Activated T-helper 1 cell treated with anti-CD3 and anti-CD28 coated beads, Interleukin-2, amount 50 U/mL, for 16 hours (primary cell): ENCODE measurements around the gene DPP7.
A peak's percentile ranks its signal among the peaks of the same experiment; 100 is the strongest.

Experiments used
- DNase-seq, 2 donors: peaks; one replicate each; pipeline ENCODE4 v3.0.0-alpha.2; 2020; ENCODE audit warnings: low read depth in 1 of 2, low spot score in 1 of 2

Gene DPP7

DNA sequence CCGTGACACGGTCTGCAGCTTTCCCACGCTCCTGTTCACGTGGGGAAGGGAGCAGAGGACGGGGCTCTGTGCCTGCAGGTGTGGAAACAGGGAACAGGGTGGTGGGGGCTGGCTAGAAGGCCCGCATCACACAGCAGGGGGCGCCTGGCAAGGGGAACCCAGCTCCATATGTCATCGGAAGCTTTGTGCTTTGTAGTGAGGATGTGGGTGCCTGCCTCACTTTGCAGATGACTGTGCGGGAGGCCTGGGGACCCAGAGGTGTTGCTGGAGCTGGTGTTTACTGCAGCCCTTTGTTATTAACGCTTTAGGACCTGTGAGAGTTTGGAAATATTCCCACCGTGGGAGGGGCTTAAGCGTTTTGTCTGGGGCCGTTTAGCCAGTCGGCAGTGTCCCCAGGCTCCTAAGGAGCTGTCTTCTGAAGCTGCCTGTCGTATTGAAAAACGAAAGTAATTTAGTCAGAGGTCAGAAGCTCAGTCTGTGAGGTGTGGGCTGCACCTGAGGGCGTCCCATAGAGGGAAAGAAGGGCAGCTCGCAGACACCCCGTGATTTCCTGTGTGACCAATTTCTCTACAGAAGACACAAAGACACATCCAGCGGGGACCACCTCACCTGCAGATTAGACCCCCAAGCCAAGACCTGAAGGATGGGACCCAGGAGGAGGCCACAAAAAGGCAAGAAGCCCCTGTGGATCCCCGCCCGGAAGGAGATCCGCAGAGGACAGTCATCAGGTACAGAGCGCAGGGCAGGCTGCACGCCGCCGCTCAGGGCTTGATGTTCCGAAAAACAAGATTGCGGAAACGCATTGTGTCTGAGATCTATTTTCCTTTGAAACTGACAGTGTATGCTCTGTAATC, 18.6 kb downstream of the DPP7 start:
- DNase-seq, result peak; percentile 68 to 75

- no peak for DNase-seq
These were observed 25.1 kb downstream of the DPP7 start for GRCh38 chr9:137089232-137089947.

- DNase-seq, result no peak
These were observed 26.4 kb downstream of the DPP7 start for GRCh38 chr9:137088121-137088520.

DNA sequence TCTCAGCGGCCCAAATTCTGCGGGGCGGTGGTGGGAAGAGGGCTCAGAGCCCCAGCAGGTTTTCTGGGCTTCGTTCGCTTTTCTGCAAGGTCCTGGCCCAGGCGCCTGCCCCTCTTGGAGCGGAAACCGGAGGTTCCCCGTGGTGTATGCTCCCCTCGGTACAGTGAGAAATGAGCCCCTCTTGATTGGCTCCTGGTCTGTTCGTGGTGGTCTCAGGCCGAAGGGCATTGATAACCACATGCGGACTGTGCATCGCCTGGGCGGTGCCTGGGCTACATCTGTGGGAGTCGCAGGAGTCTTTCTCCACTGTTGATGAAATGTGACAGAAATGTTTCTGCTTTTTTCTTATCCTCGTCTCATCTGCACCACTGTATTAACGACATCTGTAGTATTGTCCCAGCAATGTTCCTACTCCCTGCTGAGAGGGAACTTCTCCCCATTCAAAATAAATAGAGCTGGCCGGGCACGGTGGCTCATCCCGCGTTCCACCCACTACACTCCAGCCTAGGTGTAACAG, 27.1 kb downstream of the DPP7 start:
- DNase-seq, result no peak

GRCh38 chr9:137086531-137087408, 27.8 kb downstream of the DPP7 start, which contains the start of gene MAN1B1:
Gene MAN1B1 (plus strand): TSS chr9:137086985. CDS start chr9:137087000, 15 bp downstream.
- DNase-seq, result peak; percentile 97 to 99

DNA sequence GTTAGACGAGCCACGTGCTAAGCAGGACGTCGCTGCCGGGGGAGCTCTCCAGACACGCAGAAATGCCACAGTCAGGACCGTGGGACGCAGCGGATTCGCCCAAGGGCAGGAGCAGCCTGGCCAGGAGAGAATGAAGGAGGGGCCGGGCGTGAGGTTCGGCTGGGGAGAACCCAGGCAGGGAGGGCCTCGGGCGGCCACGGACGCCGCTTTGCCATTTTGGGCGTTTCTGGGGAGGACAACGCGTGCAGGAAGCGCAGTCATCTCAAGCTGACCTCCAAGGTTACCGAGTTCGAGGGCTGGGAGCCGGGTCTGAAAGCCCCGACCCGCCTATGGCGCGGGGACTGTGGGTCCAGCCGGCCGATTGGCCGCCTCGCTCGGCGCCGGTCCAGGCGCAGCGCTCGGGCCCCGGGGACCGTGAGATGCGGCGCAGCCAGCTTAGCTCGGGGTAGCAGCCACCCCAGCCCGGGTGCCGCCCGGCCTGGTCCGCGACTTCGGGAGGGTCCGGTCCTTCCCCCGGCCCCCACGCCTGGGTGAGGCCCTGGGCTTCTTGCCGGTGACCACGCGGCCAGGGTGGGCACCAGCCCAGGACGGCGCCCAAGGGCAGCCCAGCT, 28.5 kb downstream of the DPP7 start:
- no peak for DNase-seq

DNA sequence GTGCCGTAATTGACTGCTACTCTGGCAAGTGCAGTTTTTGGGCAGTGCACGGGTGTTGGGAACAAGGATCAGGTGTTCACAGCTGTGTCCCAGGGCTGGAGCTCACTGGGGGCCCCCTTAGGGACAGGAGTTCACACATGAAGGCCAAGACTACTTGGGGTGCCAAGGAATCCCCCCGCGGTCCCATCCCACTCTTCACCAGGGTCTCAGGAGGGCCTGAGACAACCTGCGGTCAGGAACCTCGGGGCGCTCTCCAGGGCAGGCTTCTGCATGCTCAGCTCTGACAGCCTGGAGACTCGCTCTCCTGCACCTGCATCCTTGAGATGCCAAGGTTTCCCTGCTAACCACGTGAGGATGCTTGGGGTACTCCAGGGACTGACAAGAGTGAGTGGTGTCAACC, 30.0 kb downstream of the DPP7 start:
- no peak for DNase-seq

DNA sequence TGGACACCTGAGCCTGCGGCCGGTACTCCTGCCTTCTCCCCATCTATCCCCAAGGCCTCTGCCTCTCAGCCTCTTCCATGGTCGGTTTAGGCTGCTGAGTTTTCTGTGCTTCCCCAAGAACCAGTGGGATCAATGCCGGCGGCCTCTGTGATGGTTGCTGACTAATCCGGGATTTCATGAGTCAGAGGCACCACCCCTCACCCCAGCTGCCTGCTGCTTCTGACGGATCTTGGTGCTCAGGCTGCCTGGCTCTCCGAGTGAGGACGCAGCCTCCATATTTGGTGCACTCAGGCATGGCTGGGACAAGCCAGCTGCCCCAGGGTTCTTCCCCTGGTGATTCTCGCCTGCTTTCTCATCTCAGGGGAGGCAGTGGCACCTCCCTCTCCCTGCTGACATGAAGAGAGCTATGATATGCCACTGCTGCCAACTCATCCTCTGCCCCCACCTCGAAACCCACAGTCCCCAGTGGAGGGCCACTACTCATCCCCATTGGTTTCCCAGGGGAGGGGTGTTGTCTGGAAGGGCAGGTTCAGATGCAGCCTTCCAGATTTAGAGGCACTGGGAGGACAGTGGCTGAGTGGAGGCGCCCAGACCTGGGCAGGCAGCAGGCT, 31.0 kb downstream of the DPP7 start:
- DNase-seq, result no peak

- DNase-seq, result no peak
These were observed 31.6 kb downstream of the DPP7 start for GRCh38 chr9:137082925-137083290.

DNA sequence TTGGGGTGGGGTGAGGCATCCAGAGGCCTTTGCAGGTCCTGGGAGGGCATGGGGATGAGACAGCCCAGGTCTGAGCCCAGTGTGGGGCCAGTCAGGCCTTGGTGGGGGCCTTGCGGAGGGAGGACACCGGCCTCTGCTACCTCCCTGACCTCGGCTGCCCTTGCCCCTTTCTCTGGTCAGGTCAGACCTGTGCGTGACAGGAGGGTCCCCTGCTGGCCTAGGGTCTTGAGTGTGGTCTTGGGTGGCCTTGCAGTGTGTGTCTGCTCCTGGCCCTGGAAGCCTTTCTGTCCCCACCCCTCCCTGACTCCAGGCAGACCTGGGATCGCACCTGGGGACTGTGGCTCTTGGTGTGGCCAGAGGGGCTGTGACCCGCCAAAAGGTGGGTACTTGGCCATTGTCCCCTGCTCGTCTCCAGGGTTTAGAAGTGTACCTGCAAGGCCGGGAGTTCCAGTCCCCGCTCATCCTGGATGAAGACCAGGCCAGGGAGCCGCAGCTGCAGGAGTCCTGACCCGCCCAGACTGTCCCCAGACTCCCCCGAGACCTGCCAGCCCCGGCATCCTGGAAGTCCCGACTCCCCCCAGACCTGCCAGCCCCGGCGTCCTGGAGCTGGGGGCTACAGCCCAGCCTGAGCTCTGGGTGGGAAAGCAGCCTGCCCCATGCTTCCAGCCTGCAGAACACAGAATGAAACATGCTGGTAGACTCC, 32.2 kb downstream of the DPP7 start:
- DNase-seq, result no peak

DNA sequence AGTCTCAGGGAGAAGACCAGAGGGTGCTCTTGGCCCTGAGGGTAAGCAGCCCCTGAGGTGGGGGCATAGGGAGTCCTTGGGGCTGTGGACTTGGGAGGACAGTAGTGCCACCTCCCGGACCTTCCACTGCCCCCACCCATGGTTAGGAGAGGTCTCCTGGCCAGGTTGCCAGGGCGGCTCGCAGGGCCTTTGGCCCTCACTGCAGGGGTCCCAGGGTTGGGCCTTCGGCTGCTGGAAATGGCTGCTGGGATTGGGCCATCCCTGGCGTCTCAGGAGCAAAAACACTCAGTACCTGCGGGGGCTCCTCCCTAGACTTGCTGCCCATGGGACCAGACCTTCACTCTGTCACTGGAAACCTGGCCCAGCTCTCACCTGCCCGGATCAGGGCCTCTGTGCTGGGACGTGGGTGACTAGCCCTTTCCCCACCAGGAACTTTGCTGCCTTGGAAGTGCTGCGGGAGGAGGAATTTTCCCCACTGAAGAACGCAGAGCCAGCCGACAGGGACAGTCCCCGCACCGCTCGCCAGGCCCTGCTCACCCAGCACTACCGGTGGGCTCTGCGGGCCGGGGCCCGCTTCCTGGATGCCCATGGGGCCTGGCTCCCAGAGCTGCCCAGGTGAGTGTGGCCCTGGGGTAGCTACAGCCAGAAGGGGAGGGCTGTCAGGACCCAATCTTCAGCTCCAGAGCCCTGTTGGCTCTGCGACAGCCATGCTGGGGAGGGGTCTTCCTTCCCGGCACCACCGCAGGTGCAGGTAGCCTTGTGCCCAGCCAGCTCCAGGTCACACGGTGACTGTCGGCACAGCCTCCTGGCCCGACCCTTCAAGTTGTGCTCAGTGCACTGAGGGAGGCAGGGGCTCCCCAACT, 34.0 kb downstream of the DPP7 start:
- DNase-seq, result no peak

DNA sequence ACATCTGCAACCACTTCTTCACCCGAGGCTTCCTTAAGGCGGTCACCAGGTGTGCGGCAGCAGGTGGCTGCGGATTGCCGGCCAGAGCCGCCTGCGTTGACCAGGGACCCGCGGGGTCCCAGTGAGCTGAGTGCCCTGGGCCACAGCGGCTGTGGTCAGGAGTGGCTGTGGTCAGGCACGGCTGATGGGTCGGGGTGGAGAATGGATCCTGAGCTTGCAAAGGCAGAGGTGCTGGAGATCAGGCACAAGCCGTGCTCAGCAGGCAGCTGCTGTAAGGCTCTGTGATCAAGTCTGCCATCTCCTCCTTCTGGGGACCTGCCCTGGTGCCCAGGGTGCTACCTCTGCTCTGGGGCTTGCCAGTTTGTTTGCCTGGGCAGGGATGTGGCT, 35.1 kb downstream of the DPP7 start:
- no peak for DNase-seq

DNA sequence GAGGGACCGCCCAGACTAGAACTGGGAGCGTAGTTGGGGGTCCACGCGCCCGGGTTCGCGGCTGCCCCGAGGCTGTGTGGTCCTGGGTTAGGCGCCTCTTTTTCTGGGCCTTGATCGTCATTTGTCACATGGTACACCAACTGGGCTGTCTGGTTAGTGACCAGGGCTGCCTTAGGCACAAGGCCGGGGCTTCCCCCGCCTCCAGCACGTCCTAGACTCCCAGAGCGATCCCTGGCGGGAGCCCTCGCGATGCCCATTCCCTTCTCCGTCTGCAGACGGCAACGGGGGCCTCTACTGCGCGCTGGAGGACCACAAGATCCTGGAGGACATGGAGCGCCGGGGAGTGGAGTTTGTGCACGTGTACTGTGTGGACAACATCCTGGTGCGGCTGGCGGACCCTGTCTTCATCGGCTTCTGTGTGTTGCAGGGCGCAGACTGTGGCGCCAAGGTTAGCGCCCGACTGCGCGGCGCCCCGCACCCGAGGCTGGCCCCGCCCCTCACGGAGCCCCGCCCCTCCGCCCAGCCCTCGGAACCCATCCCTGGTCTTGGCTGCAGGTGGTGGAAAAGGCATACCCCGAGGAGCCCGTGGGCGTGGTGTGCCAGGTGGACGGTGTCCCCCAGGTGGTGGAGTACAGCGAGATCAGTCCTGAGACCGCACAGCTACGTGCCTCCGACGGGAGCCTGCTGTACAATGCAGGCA, 35.7 kb downstream of the DPP7 start:
- DNase-seq, result no peak

- DNase-seq, result no peak
These were observed 36.5 kb downstream of the DPP7 start for GRCh38 chr9:137077758-137078693.

GRCh38 chr9:137077010-137077747, 37.4 kb downstream of the DPP7 start, which contains the start of gene UAP1L1:
Gene UAP1L1 (plus strand): TSS chr9:137077517. CDS start chr9:137077533, 16 bp downstream.
- no peak for DNase-seq

DNA sequence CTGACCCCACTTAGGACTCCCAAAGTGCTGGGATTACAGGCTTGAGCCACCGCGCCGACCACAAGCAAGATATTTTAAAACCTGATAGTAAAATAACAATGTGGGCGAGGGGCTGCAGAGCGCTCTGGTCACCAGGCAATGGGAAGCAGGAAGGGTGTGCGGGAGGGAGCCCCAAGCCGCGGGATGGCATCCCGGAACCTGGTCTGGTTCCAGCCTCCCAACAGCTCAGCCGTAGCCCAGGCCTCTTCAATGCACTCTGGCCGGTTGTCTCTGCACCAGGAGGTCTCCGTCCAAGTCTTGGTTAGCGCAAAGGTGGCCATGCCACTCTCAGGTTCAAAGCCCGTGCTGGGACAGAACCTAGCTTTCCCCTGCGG, 37.9 kb downstream of the DPP7 start:
- no peak for DNase-seq
